Neural progenitor cell (in vitro differentiated cells): ENCODE measurements around the gene KCNK17.

Experiments used
- CTCF ChIP-seq: fragments of 200-600 bp; sonication (generic); IDR thresholded peaks from 2 replicates; pipeline ENCODE4 v1.5.1; 2017; ENCODE audit warnings: antibody characterized with exemption, mild to moderate bottlenecking
- EZH2 ChIP-seq: fragments of 200-600 bp; sonication (generic); IDR thresholded peaks from 2 replicates; pipeline ENCODE4 v1.6.1; 2017; ENCODE audit warnings: antibody characterized with exemption, mild to moderate bottlenecking, moderate library complexity

- no peak for TF ChIP-seq CTCF
- TF ChIP-seq EZH2: no peak
These were observed 59.2 kb downstream of the KCNK17 start for GRCh38 chr6:39254999-39255535.
